ENCODE data around the gene TMEM164. TPM values are rescaled to one million over a fixed set of nuclear protein-coding genes. Genes with fewer than 3 reads are reported as not detected.

TMEM164 gene
- total RNA-seq, 1 donor from 2014 or later = 14.2 TPM

DNA sequence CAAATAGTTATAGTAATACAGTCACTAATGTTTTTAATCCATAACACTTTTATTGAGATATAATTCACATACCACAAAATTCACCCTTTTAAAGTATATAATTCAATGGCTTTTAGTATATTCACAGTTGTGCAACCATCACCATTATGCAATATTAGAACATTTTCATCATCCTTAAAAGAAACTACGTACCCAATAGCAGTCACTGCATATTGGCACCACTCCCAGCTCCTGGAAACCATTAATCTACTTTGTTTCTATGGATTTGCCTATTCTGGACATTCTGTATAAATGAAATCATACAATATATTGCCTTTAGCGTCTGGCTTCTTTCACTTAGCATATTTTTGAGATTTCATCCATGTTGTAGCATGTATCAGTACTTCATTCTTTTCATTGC, 215.7 kb downstream of the TMEM164 start:
- no peak overlapping the region for H3K4me3 ChIP-seq (ENCODE audit: low read depth, low read length)
- H3K27me3 ChIP-seq (ENCODE audit: control insufficient read depth, insufficient read depth, low read length) = no peaks in the 10 kb centered on the region
- H3K36me3 ChIP-seq (ENCODE audit: control insufficient read depth, insufficient read depth, low read length) = no peaks in the 10 kb centered on the region
- TF ChIP-seq, protein P1, sequence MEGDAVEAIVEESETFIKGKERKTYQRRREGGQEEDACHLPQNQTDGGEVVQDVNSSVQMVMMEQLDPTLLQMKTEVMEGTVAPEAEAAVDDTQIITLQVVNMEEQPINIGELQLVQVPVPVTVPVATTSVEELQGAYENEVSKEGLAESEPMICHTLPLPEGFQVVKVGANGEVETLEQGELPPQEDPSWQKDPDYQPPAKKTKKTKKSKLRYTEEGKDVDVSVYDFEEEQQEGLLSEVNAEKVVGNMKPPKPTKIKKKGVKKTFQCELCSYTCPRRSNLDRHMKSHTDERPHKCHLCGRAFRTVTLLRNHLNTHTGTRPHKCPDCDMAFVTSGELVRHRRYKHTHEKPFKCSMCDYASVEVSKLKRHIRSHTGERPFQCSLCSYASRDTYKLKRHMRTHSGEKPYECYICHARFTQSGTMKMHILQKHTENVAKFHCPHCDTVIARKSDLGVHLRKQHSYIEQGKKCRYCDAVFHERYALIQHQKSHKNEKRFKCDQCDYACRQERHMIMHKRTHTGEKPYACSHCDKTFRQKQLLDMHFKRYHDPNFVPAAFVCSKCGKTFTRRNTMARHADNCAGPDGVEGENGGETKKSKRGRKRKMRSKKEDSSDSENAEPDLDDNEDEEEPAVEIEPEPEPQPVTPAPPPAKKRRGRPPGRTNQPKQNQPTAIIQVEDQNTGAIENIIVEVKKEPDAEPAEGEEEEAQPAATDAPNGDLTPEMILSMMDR (IDR thresholded peaks at IDR 0.05; ENCODE audit: insufficient read depth, low read length, poor library complexity, severe bottlenecking) = no peak
- no peak for DNase-seq (ENCODE audit: low read depth)

DNA sequence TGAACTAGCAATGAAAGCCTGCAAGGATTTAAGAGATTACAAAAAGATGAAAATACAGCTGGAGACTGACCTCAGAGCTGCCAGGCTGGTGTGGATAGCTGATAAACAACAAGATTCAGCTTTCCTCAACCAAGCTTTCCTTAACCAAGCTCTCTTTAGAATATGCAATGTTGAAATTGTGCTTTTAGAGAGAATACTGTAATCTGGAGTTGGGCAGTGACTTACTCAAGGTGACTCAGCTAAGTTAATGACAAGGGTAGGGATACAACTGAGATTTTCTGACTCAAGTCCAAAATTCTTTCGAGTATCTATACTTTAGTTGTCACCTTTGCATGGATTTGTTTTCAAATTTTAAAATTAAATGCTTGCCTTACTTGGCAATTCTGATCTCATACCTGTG, 217.0 kb downstream of the TMEM164 start:
- TF ChIP-seq, protein P1 (IDR thresholded peaks at IDR 0.05; ENCODE audit: insufficient read depth, low read length, poor library complexity, severe bottlenecking) = no peak
- no peak for DNase-seq (ENCODE audit: low read depth)
- H3K27me3 ChIP-seq (ENCODE audit: control insufficient read depth, insufficient read depth, low read length) = no peaks in the 10 kb centered on the region
- H3K36me3 ChIP-seq (ENCODE audit: control insufficient read depth, insufficient read depth, low read length) = no peaks in the 10 kb centered on the region
- H3K4me3 ChIP-seq (ENCODE audit: low read depth, low read length) = no peak overlapping the region

DNA sequence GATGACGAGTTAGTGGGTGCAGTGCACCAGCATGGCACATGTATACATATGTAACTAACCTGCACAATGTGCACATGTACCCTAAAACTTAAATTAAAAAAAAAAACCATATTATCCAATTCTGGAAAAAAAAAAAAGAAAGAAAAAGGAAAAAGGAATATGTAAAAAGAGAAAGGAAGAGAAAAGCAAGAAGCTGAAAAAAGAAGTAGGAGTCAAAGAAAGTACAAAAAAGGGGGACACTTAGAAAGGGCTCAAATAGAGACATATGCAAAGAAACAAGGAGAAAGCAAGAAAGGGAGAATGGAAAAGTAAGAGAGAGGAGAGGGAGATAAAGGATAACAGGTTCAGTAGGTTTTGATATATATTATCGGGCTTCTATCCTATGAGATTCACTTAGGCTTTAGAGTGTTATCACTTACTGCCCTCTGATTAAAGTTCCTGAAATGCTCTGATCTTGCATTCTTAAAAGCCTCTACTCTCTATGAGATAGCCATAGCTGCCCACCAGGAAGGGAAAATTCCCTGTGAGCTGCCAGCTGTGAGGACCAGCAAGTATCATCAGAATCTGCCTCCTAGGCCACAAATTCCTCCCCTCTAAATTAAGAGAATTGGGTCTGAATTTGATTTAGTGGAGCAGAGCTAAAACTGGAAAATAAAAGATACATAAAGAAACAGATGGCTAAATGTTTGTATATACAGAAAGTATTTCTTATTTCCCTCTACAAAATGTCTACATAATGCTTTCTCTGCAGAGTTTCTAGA, 219.8 kb downstream of the TMEM164 start:
- no peak for DNase-seq (ENCODE audit: low read depth)

DNA sequence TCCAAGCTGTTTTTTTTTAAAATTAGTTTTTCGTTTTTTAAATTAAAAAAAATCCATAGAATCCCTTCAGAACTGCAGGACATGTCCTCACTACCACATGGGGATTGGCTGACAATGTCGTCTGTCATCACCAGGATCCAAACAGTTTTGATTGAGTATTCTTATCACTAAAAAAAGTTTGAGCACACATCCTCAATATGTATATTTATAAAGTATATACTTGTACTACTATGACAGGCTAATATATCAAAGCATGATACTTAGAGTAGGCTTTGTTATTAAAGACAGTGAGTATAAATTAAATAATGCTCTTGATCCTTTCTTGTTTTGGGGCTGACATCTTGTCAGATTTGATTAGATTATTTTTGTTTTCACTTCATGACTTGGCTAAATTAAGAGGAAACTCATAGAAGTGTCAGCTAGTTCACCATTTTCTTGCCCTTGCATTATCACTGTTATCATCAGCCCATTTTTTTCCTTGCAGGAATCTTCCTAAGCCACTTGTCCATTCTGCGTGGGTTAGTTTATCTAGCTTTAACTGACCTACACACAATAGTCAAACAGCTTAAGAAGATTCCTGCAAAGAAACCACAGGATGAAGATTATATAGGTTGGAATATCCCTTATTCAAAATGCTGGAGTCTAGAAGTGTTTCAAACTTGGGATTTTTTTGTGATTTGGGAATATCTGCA, 222.2 kb downstream of the TMEM164 start:
- H3K27me3 ChIP-seq (ENCODE audit: control insufficient read depth, insufficient read depth, low read length) = no peaks in the 10 kb centered on the region
- DNase-seq (ENCODE audit: low read depth) = no peak
- H3K36me3 ChIP-seq (ENCODE audit: control insufficient read depth, insufficient read depth, low read length) = no peaks in the 10 kb centered on the region
- TF ChIP-seq, protein P1 (IDR thresholded peaks at IDR 0.05; ENCODE audit: insufficient read depth, low read length, poor library complexity, severe bottlenecking) = no peak
- H3K4me3 ChIP-seq (ENCODE audit: low read depth, low read length) = no peak overlapping the region

More for the DNA sequence above, 219.8 kb downstream of the TMEM164 start:
- TF ChIP-seq, protein P1 (IDR thresholded peaks at IDR 0.05; ENCODE audit: insufficient read depth, low read length, poor library complexity, severe bottlenecking) = no peak
- no peaks in the 10 kb centered on the region for H3K27me3 ChIP-seq (ENCODE audit: control insufficient read depth, insufficient read depth, low read length)
- H3K4me3 ChIP-seq (ENCODE audit: low read depth, low read length) = no peak overlapping the region
- H3K36me3 ChIP-seq (ENCODE audit: control insufficient read depth, insufficient read depth, low read length) = no peaks in the 10 kb centered on the region

DNA sequence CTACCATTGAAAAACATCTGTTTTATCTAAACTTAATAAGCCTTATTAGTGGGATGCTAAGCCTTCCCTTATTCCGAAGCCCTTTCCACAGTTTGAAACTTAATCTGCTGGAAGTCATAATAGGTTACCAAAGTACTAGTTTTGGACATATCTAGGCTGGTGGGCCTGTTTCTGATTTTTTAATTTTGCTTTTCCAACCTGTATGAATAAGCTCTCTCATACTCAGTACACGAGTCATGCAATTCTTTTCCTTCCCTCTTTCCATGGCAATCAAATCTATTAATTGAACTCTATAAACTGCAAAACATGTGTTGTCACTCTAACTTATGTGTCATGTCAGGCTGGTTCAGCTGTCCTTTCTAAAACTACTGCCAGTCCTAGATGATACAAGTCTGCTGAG, 224.0 kb downstream of the TMEM164 start:
- H3K4me3 ChIP-seq (ENCODE audit: low read depth, low read length) = no peak overlapping the region
- DNase-seq (ENCODE audit: low read depth) = no peak
- TF ChIP-seq, protein P1 (IDR thresholded peaks at IDR 0.05; ENCODE audit: insufficient read depth, low read length, poor library complexity, severe bottlenecking) = no peak
- no peaks in the 10 kb centered on the region for H3K36me3 ChIP-seq (ENCODE audit: control insufficient read depth, insufficient read depth, low read length)
- H3K27me3 ChIP-seq (ENCODE audit: control insufficient read depth, insufficient read depth, low read length) = no peaks in the 10 kb centered on the region
